Mucosa of rectum (tissue), 2 donors: ENCODE measurements around the gene CELF3.
"Not testable (repeated sequence)": the region's sequence is repeated elsewhere in the genome, so short reads cannot be mapped to it uniquely, and the experiment has no call there.

Experiments used
- H3K27ac ChIP-seq, 2 donors: one replicate each; pipeline ENCODE4 v1.7.0; 2013; ENCODE audit warnings: inconsistent platforms in 2 of 2, low read depth in 2 of 2, low read length in 2 of 2
- H3K27me3 ChIP-seq, 2 donors: one replicate each; pipeline ENCODE4 v1.7.0; 2013; ENCODE audit warnings: low read length in 2 of 2; ENCODE audit not compliant: control insufficient read depth in 2 of 2, insufficient read depth in 2 of 2
- H3K36me3 ChIP-seq, 2 donors: one replicate each; pipeline ENCODE4 v1.7.0; 2013; ENCODE audit warnings: low read length in 2 of 2; ENCODE audit not compliant: control insufficient read depth in 2 of 2, insufficient read depth in 2 of 2
- H3K4me1 ChIP-seq, 2 donors: one replicate each; pipeline ENCODE4 v1.7.0; 2013; ENCODE audit warnings: low read length in 2 of 2, mild to moderate bottlenecking in 1 of 2; ENCODE audit not compliant: control insufficient read depth in 2 of 2, insufficient read depth in 2 of 2
- H3K4me3 ChIP-seq, 2 donors: one replicate each; pipeline ENCODE4 v1.7.0; 2013; ENCODE audit warnings: low read length in 2 of 2
- H3K9ac ChIP-seq, 2 donors: one replicate each; pipeline ENCODE4 v1.7.0; 2013; ENCODE audit warnings: low read length in 2 of 2, low read depth in 1 of 2, mild to moderate bottlenecking in 1 of 2
- H3K9me3 ChIP-seq, 2 donors: one replicate each; pipeline ENCODE4 v1.7.0; 2013; ENCODE audit warnings: low read length in 2 of 2; ENCODE audit not compliant: control insufficient read depth in 2 of 2
- donor health status: healthy.
- donor health status: Normal muscosa, but diverticular disease.

The CELF3 gene

DNA sequence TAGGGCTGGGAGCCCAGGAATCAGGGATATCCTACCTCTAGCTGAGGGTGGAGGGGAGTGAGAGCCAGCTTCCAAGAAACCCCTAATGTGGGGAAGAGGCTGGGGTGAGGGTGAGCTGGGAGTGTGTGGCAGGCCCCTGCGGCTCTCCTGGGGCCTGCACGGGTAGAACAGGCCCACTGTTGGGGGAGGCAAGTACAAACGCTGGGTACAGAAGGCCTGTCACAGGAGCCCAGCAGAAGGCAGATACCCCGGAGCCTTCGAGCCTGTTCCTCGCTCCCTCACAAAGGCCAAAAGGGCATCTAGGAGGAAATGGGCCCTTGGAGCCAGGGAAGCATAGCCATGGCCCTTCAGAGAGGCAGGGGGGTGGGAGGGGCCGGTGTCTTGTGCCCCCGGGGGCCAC lies 13.7 kb downstream of the CELF3 start:
- no peaks in the 10 kb centered on the region for H3K9me3 ChIP-seq
- H3K4me3 ChIP-seq, result no peak overlapping the region
- H3K9ac ChIP-seq, result no peak overlapping the region
- peaks cover 6 to 14% of the 10 kb centered on the region in 2 donors for H3K4me1 ChIP-seq
- H3K27me3 ChIP-seq, result no peaks in the 10 kb centered on the region
- H3K27ac ChIP-seq, result no peak overlapping the region
- peaks cover 10 to 15% of the 10 kb centered on the region in 2 donors for H3K36me3 ChIP-seq

DNA sequence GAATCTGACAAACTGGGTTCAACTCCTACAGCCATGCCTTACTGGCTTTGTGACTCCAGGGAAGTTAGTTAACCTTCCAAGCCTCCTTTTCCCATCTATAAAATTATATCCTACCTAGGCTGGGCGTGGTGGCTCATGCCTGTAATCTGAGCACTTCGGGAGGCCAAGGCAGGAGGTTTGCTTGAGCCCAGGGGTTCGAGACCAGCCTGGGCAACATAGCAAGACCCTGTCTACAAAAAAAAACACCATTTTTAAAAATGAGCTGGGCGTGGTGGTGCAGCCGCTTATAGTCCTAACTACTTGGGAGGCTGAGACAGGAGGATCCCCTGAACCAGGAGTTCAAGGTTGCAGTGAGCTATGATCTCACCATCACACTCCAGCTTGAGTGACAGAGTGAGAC lies 15.1 kb downstream of the CELF3 start:
- Histone ChIP-seq H3K9ac (no peak overlapping the region), H3K27ac (no peak overlapping the region), H3K36me3 (peaks cover 14 to 23% of the 10 kb centered on the region in 2 donors), H3K4me1 (peaks cover 6 to 14% of the 10 kb centered on the region in 2 donors), H3K4me3 (no peak overlapping the region), H3K9me3 (no peaks in the 10 kb centered on the region), H3K27me3 (no peaks in the 10 kb centered on the region)

DNA sequence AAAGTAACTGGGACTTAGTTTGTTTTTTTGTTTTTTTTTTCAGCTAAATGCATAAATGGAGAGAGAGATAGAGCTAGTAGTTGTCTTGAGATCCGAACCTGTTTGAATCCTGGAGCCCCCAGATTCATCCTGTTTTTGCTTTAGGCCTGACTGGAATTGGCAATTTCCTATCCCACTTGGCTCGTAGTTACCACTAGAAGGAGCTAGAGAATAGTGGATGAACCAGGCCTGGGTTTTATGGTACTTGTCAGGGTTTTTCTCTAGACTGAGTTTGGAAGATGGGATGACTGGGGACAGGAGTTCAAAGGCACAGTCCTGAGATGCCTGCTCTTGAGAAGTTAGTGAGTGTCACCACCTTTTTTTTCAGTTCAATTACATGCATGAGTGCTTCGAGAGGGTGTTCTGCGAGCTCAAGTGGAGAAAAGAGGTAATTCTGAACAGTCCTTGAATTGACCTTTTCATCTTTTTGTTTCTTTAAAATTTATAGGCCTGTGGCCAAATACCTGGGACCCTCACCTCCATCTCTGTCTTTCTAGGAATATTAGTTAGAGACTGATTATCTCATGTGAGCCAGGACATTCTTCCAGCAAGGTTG lies 23.4 kb downstream of the CELF3 start:
- Histone ChIP-seq H3K36me3 (peaks cover 28 to 37% of the 10 kb centered on the region in 2 donors), H3K9ac (no peak overlapping the region), H3K27ac (no peak overlapping the region), H3K4me1 (no peaks in the 10 kb centered on the region), H3K9me3 (no peaks in the 10 kb centered on the region), H3K4me3 (no peak overlapping the region), H3K27me3 (no peaks in the 10 kb centered on the region)

DNA sequence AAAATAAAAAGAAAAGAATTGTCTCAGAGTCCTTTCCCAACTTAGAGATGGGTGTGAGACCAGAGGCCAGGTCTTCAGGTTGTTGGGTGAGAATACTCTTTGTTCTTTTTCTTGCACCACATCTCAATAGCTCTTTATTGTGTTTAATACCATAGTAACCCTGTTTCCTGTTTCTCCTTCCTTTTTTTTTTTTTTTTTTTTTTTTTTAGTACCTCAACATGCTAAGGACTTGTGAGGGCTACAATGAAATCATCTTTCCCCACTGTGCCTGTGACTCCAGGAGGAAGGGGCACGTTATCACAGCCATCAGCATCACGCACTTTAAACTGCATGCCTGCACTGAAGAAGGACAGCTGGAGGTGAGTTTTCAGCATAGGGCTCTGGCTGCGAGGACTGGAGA lies 24.4 kb downstream of the CELF3 start:
- H3K9ac ChIP-seq, result no peak overlapping the region
- H3K27me3 ChIP-seq, result no peaks in the 10 kb centered on the region
- no peak overlapping the region for H3K4me3 ChIP-seq
- H3K9me3 ChIP-seq, result no peaks in the 10 kb centered on the region
- H3K4me1 ChIP-seq, result no peaks in the 10 kb centered on the region
- peaks cover 25 to 32% of the 10 kb centered on the region in 2 donors for H3K36me3 ChIP-seq
- no peak overlapping the region for H3K27ac ChIP-seq

DNA sequence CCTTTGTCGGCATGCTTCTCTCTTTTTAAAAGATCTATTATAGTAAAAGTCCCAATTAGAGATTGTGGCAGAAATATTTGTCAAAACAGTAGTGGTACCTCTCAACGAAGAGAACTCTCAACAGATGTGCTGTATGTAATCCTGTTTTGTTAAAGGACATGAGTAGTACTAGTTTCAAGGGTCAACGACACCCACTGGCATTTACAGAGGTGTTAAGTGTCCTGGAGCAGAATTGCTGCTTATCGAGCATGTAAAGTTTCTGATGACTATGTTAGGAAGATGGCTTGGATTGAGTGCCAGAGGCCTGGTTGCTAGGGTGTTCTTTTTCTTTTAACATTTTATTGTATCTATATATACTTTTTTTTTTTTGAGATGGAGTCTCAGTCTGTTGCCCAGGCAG lies 27.1 kb downstream of the CELF3 start:
- H3K9ac ChIP-seq, result no peak overlapping the region
- H3K27ac ChIP-seq, result no peak overlapping the region
- no peaks in the 10 kb centered on the region for H3K27me3 ChIP-seq
- peaks cover 19 to 29% of the 10 kb centered on the region in 2 donors for H3K36me3 ChIP-seq
- H3K4me3 ChIP-seq, result no peak overlapping the region
- no peaks in the 10 kb centered on the region for H3K4me1 ChIP-seq
- H3K9me3 ChIP-seq, result no peaks in the 10 kb centered on the region

DNA sequence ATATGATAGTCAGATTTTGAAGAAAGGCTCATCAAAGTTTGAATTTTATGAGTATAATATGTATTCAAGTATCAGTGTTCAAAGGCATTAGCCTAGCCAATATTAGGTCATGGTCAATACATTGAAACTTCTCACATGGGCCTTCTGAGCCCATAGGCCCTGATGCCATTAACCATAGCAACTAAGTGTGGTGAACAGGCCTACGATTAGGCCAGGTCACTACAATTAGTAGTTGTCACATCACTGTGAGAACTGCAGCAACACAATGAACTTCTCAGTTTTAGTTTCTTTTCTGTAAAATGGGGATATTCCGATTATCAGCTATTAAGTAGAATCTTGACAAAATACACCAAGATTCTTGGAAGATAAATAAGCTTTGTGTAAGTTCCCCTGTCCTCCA lies 30.0 kb downstream of the CELF3 start:
- H3K27me3 ChIP-seq, result no peaks in the 10 kb centered on the region
- no peaks in the 10 kb centered on the region for H3K9me3 ChIP-seq
- no peak overlapping the region for H3K9ac ChIP-seq
- no peak overlapping the region for H3K4me3 ChIP-seq
- no peak overlapping the region for H3K27ac ChIP-seq
- peaks cover 3 to 9% of the 10 kb centered on the region in 2 donors for H3K36me3 ChIP-seq
- no peaks in the 10 kb centered on the region for H3K4me1 ChIP-seq

DNA sequence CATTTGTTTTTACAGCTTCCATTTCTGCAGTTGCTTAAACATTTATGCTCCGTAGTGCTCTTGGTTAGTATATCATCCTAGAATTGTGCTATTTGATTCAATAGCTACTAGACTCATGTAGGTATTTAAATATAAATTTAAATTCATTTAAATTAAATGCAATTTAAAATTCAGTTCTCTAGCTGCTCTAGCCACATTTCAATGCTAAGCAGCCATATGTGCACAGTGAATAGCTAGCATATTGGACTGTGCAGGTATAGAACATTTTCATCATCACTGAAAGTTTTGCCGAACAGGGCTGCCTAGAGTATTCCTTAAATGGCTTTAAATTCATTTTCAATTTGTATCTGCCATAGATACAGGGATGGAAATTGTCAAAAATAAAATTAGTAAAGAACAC lies 32.5 kb downstream of the CELF3 start:
- Histone ChIP-seq H3K4me1 (no peaks in the 10 kb centered on the region), H3K27me3 (no peaks in the 10 kb centered on the region), H3K9me3 (no peaks in the 10 kb centered on the region), H3K9ac (no peak overlapping the region), H3K4me3 (no peak overlapping the region), H3K27ac (no peak overlapping the region), H3K36me3 (peaks cover 5 to 12% of the 10 kb centered on the region in 2 donors)

DNA sequence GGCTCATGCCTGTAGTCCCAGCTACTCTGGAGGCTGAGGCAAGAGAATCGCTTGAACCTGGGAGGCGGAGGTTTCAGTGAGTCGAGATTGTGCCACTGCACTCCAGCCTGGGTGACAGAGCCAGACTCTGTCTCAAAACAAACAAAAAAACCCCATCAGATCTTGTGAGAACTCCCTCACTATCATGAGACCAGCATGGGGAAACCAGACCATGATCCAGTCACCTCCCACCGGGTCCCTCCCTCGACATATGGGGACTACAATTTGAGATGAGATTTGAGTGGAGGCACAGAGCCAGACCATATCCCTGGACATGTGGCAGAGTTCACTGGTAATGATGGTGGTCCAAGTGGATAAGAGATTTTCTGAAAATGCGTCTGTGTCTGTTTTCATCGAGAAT lies 33.7 kb downstream of the CELF3 start:
- H3K4me3 ChIP-seq, H3K9me3 ChIP-seq, H3K27ac ChIP-seq, H3K4me1 ChIP-seq, H3K9ac ChIP-seq, H3K27me3 ChIP-seq: not testable (repeated sequence)
- H3K36me3 ChIP-seq, result peaks cover 5 to 12% of the 10 kb centered on the region in 2 donors

DNA sequence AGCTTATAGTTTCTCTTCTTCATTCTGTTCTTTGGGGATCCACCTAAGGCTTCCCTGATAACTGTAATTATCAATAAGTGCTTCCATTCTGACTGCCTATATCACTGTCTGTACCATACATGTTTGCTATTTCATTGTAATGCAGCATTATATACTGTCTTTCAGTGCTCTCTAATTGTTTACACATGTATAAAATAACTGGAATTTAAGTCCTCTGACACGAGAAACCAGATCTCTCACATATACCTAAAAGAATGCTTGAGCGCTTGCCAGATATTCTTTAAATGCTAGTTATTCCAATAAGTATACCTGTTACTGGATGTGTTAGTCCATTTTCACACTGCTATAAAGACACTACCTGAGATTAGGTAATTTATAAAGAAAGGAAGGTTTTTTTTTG lies 34.7 kb downstream of the CELF3 start:
- Histone ChIP-seq H3K9me3 (no peaks in the 10 kb centered on the region), H3K4me3 (no peak overlapping the region), H3K27ac (no peak overlapping the region), H3K9ac (no peak overlapping the region), H3K36me3 (peaks cover 5 to 12% of the 10 kb centered on the region in 2 donors), H3K4me1 (no peaks in the 10 kb centered on the region), H3K27me3 (no peaks in the 10 kb centered on the region)

DNA sequence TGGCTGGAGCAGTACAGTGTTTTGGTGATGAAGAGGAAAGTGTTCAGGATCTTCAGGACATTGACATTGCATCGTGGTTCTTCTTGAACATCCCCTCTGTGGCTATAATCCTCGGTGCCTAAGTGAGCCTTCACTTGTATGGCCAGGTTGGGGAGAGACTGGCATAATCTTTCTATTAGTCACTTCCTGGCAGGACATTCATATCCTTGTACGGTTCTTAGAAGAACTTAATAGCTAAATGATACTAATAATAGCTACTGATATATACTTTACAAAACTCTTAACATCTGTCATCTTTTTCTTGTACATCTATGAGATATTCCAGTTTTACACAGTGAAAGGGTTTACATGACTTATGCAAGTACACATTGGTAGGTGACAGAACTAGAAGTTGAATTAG lies 35.8 kb downstream of the CELF3 start:
- H3K4me3 ChIP-seq, result no peak overlapping the region
- H3K27me3 ChIP-seq, result no peaks in the 10 kb centered on the region
- no peaks in the 10 kb centered on the region for H3K4me1 ChIP-seq
- no peak overlapping the region for H3K27ac ChIP-seq
- H3K9ac ChIP-seq, result no peak overlapping the region
- H3K9me3 ChIP-seq, result no peaks in the 10 kb centered on the region
- H3K36me3 ChIP-seq, result peaks cover 4 to 5% of the 10 kb centered on the region in 2 donors

DNA sequence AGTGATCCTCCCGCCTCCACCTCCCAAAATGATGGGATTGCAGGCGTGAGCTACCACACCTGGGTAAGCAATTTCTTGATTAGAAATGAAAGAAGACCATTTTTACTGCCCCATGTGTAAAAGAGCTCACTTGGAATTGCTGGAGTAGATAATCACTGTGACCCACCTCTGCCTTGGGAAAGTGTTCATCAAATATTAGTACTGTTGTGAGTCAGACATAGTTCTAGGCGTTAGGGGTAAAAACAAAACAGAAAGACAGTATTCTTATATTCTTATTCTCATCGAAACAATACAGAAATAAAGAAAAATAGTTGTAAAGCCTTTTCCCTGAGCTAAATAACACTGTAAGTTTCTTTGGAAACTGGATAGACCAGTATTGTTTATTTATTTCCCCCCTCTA lies 36.2 kb downstream of the CELF3 start:
- Histone ChIP-seq H3K27me3 (no peaks in the 10 kb centered on the region), H3K27ac (no peak overlapping the region), H3K4me3 (no peak overlapping the region), H3K9me3 (no peaks in the 10 kb centered on the region), H3K4me1 (no peaks in the 10 kb centered on the region), H3K36me3 (peaks cover 2 to 5% of the 10 kb centered on the region in 2 donors), H3K9ac (no peak overlapping the region)
